GM12878 (cell line): ENCODE measurements around the gene MAN2B1. TPM values are rescaled to one million over a fixed set of nuclear protein-coding genes. Genes with fewer than 3 reads are reported as not detected.

Source experiments
- BHLHE40 ChIP-seq, 2 experiments: fragments of 450-650 bp in 1 of 2; IDR thresholded peaks; 2 replicates each; pipeline ENCODE4 v1.6.1; 2011 to 2017; ENCODE audit warnings: low read depth in 2 of 2, borderline replicate concordance in 1 of 2, improper control_type of control experiment in 1 of 2, low read length in 1 of 2, mild to moderate bottlenecking in 1 of 2
- CREM ChIP-seq: IDR thresholded peaks from 2 replicates; pipeline ENCODE4 v1.6.1; 2014; ENCODE audit warnings: antibody characterized with exemption, low read depth
- EED ChIP-seq: sonication (generic); IDR thresholded peaks from 2 replicates; pipeline ENCODE4 v1.6.1; 2016; ENCODE audit warnings: antibody characterized with exemption, low read depth
- ELK1 ChIP-seq: IDR thresholded peaks from 2 replicates; pipeline ENCODE4 v1.6.1; 2012; ENCODE audit warnings: low read depth, low read length, improper control_type of control experiment
- ETV6 ChIP-seq, 2 experiments: fragments of 450-650 bp in 1 of 2; IDR thresholded peaks in 1 of 2; conservative IDR thresholded peaks in 1 of 2; 2 replicates each; pipeline ENCODE4 v1.6.1; 2014; ENCODE audit warnings: antibody characterized with exemption in 1 of 2, borderline replicate concordance in 1 of 2, low read depth in 1 of 2, mild to moderate bottlenecking in 1 of 2, moderate library complexity in 1 of 2
- IKZF1 ChIP-seq: fragments of 450-650 bp; conservative IDR thresholded peaks from 2 replicates; pipeline ENCODE4 v1.6.1; 2017; ENCODE audit warnings: antibody characterized with exemption, mild to moderate bottlenecking
- IRF3 ChIP-seq: fragments of 450-650 bp; IDR thresholded peaks from 2 replicates; pipeline ENCODE4 v1.6.1; 2014; ENCODE audit warnings: mild to moderate bottlenecking
- LARP7 ChIP-seq: fragments of 450-650 bp; IDR thresholded peaks from 2 replicates; pipeline ENCODE4 v1.6.1; 2017; ENCODE audit warnings: mild to moderate bottlenecking
- NBN ChIP-seq: fragments of 450-650 bp; IDR thresholded peaks from 2 replicates; pipeline ENCODE4 v1.6.1; 2016
- NFYB ChIP-seq: IDR thresholded peaks from 2 replicates; pipeline ENCODE4 v1.6.1; 2011; ENCODE audit warnings: low read depth, mild to moderate bottlenecking, low read length, improper control_type of control experiment, moderate library complexity; ENCODE audit not compliant: insufficient read depth
- NR2F1 ChIP-seq: fragments of 450-650 bp; conservative IDR thresholded peaks from 2 replicates; pipeline ENCODE4 v1.6.1; 2017; ENCODE audit warnings: mild to moderate bottlenecking
- NRF1 ChIP-seq: conservative IDR thresholded peaks from 2 replicates; pipeline ENCODE4 v1.6.1; 2011; ENCODE audit warnings: mild to moderate bottlenecking, low read depth, low read length, improper control_type of control experiment
- PKNOX1 ChIP-seq: fragments of 450-650 bp; IDR thresholded peaks from 2 replicates; pipeline ENCODE4 v1.6.1; 2016; ENCODE audit warnings: mild to moderate bottlenecking
- PML ChIP-seq: IDR thresholded peaks from 2 replicates; pipeline ENCODE4 v1.6.1; 2012; ENCODE audit warnings: low read length, inconsistent platforms
- RB1 ChIP-seq: fragments of 450-650 bp; formaldehyde crosslinking; IDR thresholded peaks from 2 replicates; pipeline ENCODE4 v1.6.1; 2017; ENCODE audit warnings: mild to moderate bottlenecking, borderline replicate concordance
- REST ChIP-seq: IDR thresholded peaks from 2 replicates; pipeline ENCODE4 v1.6.1; 2012; ENCODE audit warnings: mild to moderate bottlenecking, low read depth, low read length
- SIN3A ChIP-seq: IDR thresholded peaks from 2 replicates; pipeline ENCODE4 v1.6.1; 2012; ENCODE audit warnings: low read depth, low read length, improper control_type of control experiment
- SMAD5 ChIP-seq: IDR thresholded peaks from 2 replicates; pipeline ENCODE4 v1.6.1; 2016; ENCODE audit warnings: antibody characterized with exemption, low read depth
- SMARCA5 ChIP-seq: fragments of 450-650 bp; IDR thresholded peaks from 2 replicates; pipeline ENCODE4 v1.6.1; 2017; ENCODE audit warnings: mild to moderate bottlenecking
- SMC3 ChIP-seq: IDR thresholded peaks from 2 replicates; pipeline ENCODE4 v1.6.1; 2011; ENCODE audit warnings: low read length, improper control_type of control experiment, borderline replicate concordance
- SRF ChIP-seq, 2 experiments: IDR thresholded peaks; 2 replicates each; pipeline ENCODE4 v1.6.1; 2011; ENCODE audit warnings: low read depth in 2 of 2, low read length in 2 of 2, mild to moderate bottlenecking in 1 of 2, moderate library complexity in 1 of 2
- STAT1 ChIP-seq: fragments of 450-650 bp; conservative IDR thresholded peaks from 2 replicates; pipeline ENCODE4 v1.6.1; 2014; ENCODE audit warnings: antibody characterized with exemption, mild to moderate bottlenecking
- YBX1 ChIP-seq: fragments of 450-650 bp; IDR thresholded peaks from 2 replicates; pipeline ENCODE4 v1.6.1; 2016; ENCODE audit warnings: antibody characterized with exemption
- ZSCAN29 ChIP-seq: fragments of 450-650 bp; IDR thresholded peaks from 2 replicates; pipeline ENCODE4 v1.6.1; 2017; ENCODE audit warnings: mild to moderate bottlenecking, moderate library complexity
- polyA plus RNA-seq, 11 experiments: library from polyadenylated mRNA; depleted of rRNA in 4 of 11; unstranded in 6 of 11; stranded (reverse) in 5 of 11; fragments of >200 nt; fragmentation: Nextera tagmentation in 4 of 11; fragmentation: Illumina TruSeq in 1 of 11; extraction: Ambion mirVana in 4 of 11; extraction: Trizol in 1 of 11; gene quantifications; 1 replicate in 1 of 11; 2 replicates in 10 of 11; pipeline versions ENCODE4 v1.2.1 to v1.2.3, GENCODE V29; 2011 to 2016; ENCODE audit warnings: inconsistent platforms in 2 of 11, missing spikeins in 2 of 11, low read depth in 1 of 11
- total RNA-seq, 4 experiments: library from RNA; depleted of rRNA in 3 of 4; stranded (reverse); fragments of >200 nt in 3 of 4; fragmentation: Illumina TruSeq in 1 of 4; extraction: Trizol in 1 of 4; gene quantifications; 2 replicates each; pipeline versions ENCODE4 v1.2.1 to v1.2.3, GENCODE V29; 2013 to 2021

MAN2B1 gene
- total and polyA plus RNA-seq, 10 of the 15 experiments (the other 5 are each of a cell fraction or from before 2014, with no cell fraction given), result 7.6 to 224 (median 81.4) TPM

- TF ChIP-seq SMARCA5 (peak; percentile 44; the same call in 1 of the 2 replicates), IKZF1 (peak; percentile 78), LARP7 (peak; percentile 45; the same call in 1 of the 2 replicates), RB1 (peak; percentile 34; the same call in 1 of the 2 replicates), EED (peak; percentile 52), PML (peak; percentile 57; the same call in 1 of the 2 replicates), REST (no peak), YBX1 (no peak), IRF3 (peak; percentile 21; the same call in 1 of the 2 replicates), STAT1 (peak; percentile 66; the same call in 1 of the 2 replicates), NR2F1 (peak; percentile 45; the same call in 1 of the 2 replicates), SRF (IDR thresholded peaks at IDR 0.05; ENCODE audit: low read depth in 2 of 2, low read length in 2 of 2) (peak in 1 of 2 experiments; percentile 69; a peak in 2 of 4 replicates), NRF1 (peak; percentile 9; the same call in 1 of the 2 replicates), CREM (peak; percentile 91), SMC3 (no peak; the same call in 1 of the 2 replicates), BHLHE40 (IDR thresholded peaks at IDR 0.05; ENCODE audit: borderline replicate concordance in 1 of 2, low read depth in 2 of 2, low read length in 1 of 2) (peak; percentile 9 to 28; a peak in 1 of 4 replicates), ETV6 (conservative IDR thresholded peaks at IDR 0.05 in 1 of 2, IDR thresholded peaks at IDR 0.05 in 1 of 2; ENCODE audit: borderline replicate concordance in 1 of 2, low read depth in 1 of 2) (0 out of 4 replicates have a peak, but pooled peaks of 1 of the 2 experiments have one; percentile 44), ELK1 (peak; percentile 82), NFYB (peak; percentile 86), SMAD5 (peak; percentile 30; the same call in 1 of the 2 replicates), PKNOX1 (peak; percentile 95), NBN (peak; percentile 81; the same call in 1 of the 2 replicates), SIN3A (peak; percentile 89; the same call in 1 of the 2 replicates), ZSCAN29 (peak; percentile 32; the same call in 1 of the 2 replicates)
Measured at GRCh38 chr19:12610540-12611360, 55.8 kb downstream of the MAN2B1 start, which contains the start of the genes ZNF490 and ZNF791 (continued).
